Stimulated activated naive CD8-positive, alpha-beta T cell treated with anti-CD3 and anti-CD28 coated beads, Interleukin-15, amount 100 ng/mL, for 72 hours (primary cell): Measurements from ENCODE around the gene WBP11.

Experiments
- ATAC-seq: fragments of 150-1000 bp; cut with Tn5 transposase; 2 replicates; pipeline ENCODE4 v1.10.0; 2021; ENCODE audit warnings: mild to moderate bottlenecking, moderate library complexity
- DNase-seq, 2 donors: peaks; one replicate each; pipeline ENCODE4 v3.0.0; 2021 to 2022
- H3K27ac Mint-ChIP-seq, 2 donors: one replicate each; pipeline ENCODE4 v1.8.0; 2022; ENCODE audit warnings: mild to moderate bottlenecking in 2 of 2, mixed read lengths in 2 of 2, moderate library complexity in 2 of 2
- H3K27me3 Mint-ChIP-seq: one replicate; pipeline ENCODE4 v1.8.0; 2022; ENCODE audit warnings: mixed read lengths
- H3K4me1 Mint-ChIP-seq: one replicate; pipeline ENCODE4 v1.8.0; 2022; ENCODE audit warnings: mild to moderate bottlenecking, mixed read lengths
- H3K4me3 Mint-ChIP-seq, 2 donors: one replicate each; pipeline ENCODE4 v1.8.0; 2022; ENCODE audit warnings: mild to moderate bottlenecking in 2 of 2, mixed read lengths in 2 of 2, moderate library complexity in 1 of 2
- H3K9me3 Mint-ChIP-seq, 2 donors: one replicate each; pipeline ENCODE4 v1.8.0; 2022; ENCODE audit warnings: mixed read lengths in 2 of 2

The WBP11 gene

GRCh38 chr12:14834509-14834908 is 31.2 kb upstream of the WBP11 start:
- H3K4me3 Mint-ChIP-seq: no peak overlapping the region
- H3K27ac Mint-ChIP-seq: no peak overlapping the region
- ATAC-seq: no peak
- H3K9me3 Mint-ChIP-seq: no peaks in the 10 kb centered on the region
- no peak for DNase-seq
- no peaks in the 10 kb centered on the region for H3K4me1 Mint-ChIP-seq
- H3K27me3 Mint-ChIP-seq: peaks cover 25% of the 10 kb centered on the region

- Mint-ChIP-seq H3K4me1 (no peaks in the 10 kb centered on the region), H3K9me3 (no peaks in the 10 kb centered on the region), H3K27ac (no peak overlapping the region), H3K27me3 (peaks cover 19% of the 10 kb centered on the region), H3K4me3 (no peak overlapping the region)
- DNase-seq (no peak), ATAC-seq (no peak)
Observed at GRCh38 chr12:14833952-14834351, 30.7 kb upstream of the WBP11 start.

- peaks cover 17% of the 10 kb centered on the region for H3K27me3 Mint-ChIP-seq
- no peak for DNase-seq
- H3K4me3 Mint-ChIP-seq: no peak overlapping the region
- H3K27ac Mint-ChIP-seq: no peak overlapping the region
- no peaks in the 10 kb centered on the region for H3K9me3 Mint-ChIP-seq
- ATAC-seq: no peak
- no peaks in the 10 kb centered on the region for H3K4me1 Mint-ChIP-seq
Observed at GRCh38 chr12:14833336-14833735, 30.1 kb upstream of the WBP11 start.

- Mint-ChIP-seq H3K27ac (no peak overlapping the region), H3K4me3 (no peak overlapping the region), H3K27me3 (peaks cover 4% of the 10 kb centered on the region), H3K4me1 (peaks cover 11% of the 10 kb centered on the region), H3K9me3 (no peaks in the 10 kb centered on the region)
- ATAC-seq (no peak), DNase-seq (no peak)
Observed at GRCh38 chr12:14828892-14829291, 25.6 kb upstream of the WBP11 start.

GRCh38 chr12:14827043-14827442 is 23.8 kb upstream of the WBP11 start:
- no peaks in the 10 kb centered on the region for H3K27me3 Mint-ChIP-seq
- H3K27ac Mint-ChIP-seq: no peak overlapping the region
- H3K4me1 Mint-ChIP-seq: peaks cover 11% of the 10 kb centered on the region
- DNase-seq: no peak
- H3K4me3 Mint-ChIP-seq: no peak overlapping the region
- ATAC-seq: no peak
- H3K9me3 Mint-ChIP-seq: no peaks in the 10 kb centered on the region

GRCh38 chr12:14826491-14826890 is 23.2 kb upstream of the WBP11 start:
- Mint-ChIP-seq H3K4me1 (peaks cover 11% of the 10 kb centered on the region), H3K27me3 (no peaks in the 10 kb centered on the region), H3K27ac (no peak overlapping the region), H3K4me3 (no peak overlapping the region), H3K9me3 (no peaks in the 10 kb centered on the region)
- no peak for ATAC-seq
- DNase-seq: no peak

- Mint-ChIP-seq H3K9me3 (no peaks in the 10 kb centered on the region), H3K4me3 (peak overlapping the region in 1 of 2 donors; percentile 19), H3K27me3 (no peaks in the 10 kb centered on the region), H3K4me1 (peaks cover 11% of the 10 kb centered on the region), H3K27ac (no peak overlapping the region)
- ATAC-seq: no peak
- no peak for DNase-seq
Observed at GRCh38 chr12:14825256-14825655, 22.0 kb upstream of the WBP11 start.

- no peaks in the 10 kb centered on the region for H3K27me3 Mint-ChIP-seq
- H3K4me1 Mint-ChIP-seq: peaks cover 11% of the 10 kb centered on the region
- H3K4me3 Mint-ChIP-seq: peak overlapping the region in 1 of 2 donors; percentile 12
- H3K9me3 Mint-ChIP-seq: no peaks in the 10 kb centered on the region
- peak; percentile 78 for ATAC-seq
- no peak for DNase-seq
- no peak overlapping the region for H3K27ac Mint-ChIP-seq
Observed at GRCh38 chr12:14824012-14824634, 20.8 kb upstream of the WBP11 start.

GRCh38 chr12:14814014-14814413 is 10.7 kb upstream of the WBP11 start, which contains the start of gene SMCO3:
Gene SMCO3, minus strand, starts transcription at chr12:14814182. Its CDS starts 7,502 bp downstream, at chr12:14806680.
- Mint-ChIP-seq H3K27me3 (peaks cover 10% of the 10 kb centered on the region), H3K4me1 (peaks cover 17% of the 10 kb centered on the region), H3K4me3 (no peak within 1 kb of the TSS), H3K9me3 (peaks cover 0 to 9% of the 10 kb centered on the region in 2 donors), H3K27ac (peak within 1 kb of the TSS in 1 of 2 donors; percentile 64)
- DNase-seq (no peak), ATAC-seq (no peak)

GRCh38 chr12:14811486-14811885 is 8.2 kb upstream of the WBP11 start:
- ATAC-seq: no peak
- no peaks in the 10 kb centered on the region for H3K27me3 Mint-ChIP-seq
- DNase-seq: no peak
- H3K9me3 Mint-ChIP-seq: no peaks in the 10 kb centered on the region
- peaks cover 17% of the 10 kb centered on the region for H3K4me1 Mint-ChIP-seq
- peak overlapping the region in 1 of 2 donors; percentile 27 for H3K4me3 Mint-ChIP-seq
- no peak overlapping the region for H3K27ac Mint-ChIP-seq

GRCh38 chr12:14810953-14811483 is 7.7 kb upstream of the WBP11 start:
- Mint-ChIP-seq H3K4me3 (peak overlapping the region in 1 of 2 donors; percentile 27), H3K27ac (no peak overlapping the region)
- no peak for ATAC-seq

GRCh38 chr12:14810167-14810952 is 7.1 kb upstream of the WBP11 start:
- H3K27me3 Mint-ChIP-seq: no peaks in the 10 kb centered on the region
- DNase-seq: no peak
- H3K4me1 Mint-ChIP-seq: peaks cover 22% of the 10 kb centered on the region
- H3K4me3 Mint-ChIP-seq: no peak overlapping the region
- no peak overlapping the region for H3K27ac Mint-ChIP-seq
- no peaks in the 10 kb centered on the region for H3K9me3 Mint-ChIP-seq
- ATAC-seq: no peak

More at GRCh38 chr12:14810953-14811483, 7.7 kb upstream of the WBP11 start:
- Mint-ChIP-seq H3K4me1 (peaks cover 17% of the 10 kb centered on the region), H3K9me3 (no peaks in the 10 kb centered on the region), H3K27me3 (no peaks in the 10 kb centered on the region)
- no peak for DNase-seq

GRCh38 chr12:14803830-14804160 is 517 bp upstream of the WBP11 start:
- Mint-ChIP-seq H3K4me3 (no peak overlapping the region), H3K27ac (no peak overlapping the region), H3K4me1 (peaks cover 26% of the 10 kb centered on the region), H3K9me3 (no peaks in the 10 kb centered on the region), H3K27me3 (no peaks in the 10 kb centered on the region)
- ATAC-seq (peak; percentile 6), DNase-seq (no peak)

GRCh38 chr12:14802721-14803010 is 612 bp downstream of the WBP11 start:
- no peak for DNase-seq
- Mint-ChIP-seq H3K4me3 (no peak overlapping the region), H3K9me3 (no peaks in the 10 kb centered on the region), H3K4me1 (peaks cover 26% of the 10 kb centered on the region), H3K27me3 (no peaks in the 10 kb centered on the region), H3K27ac (no peak overlapping the region)
- no peak for ATAC-seq

- Mint-ChIP-seq H3K9me3 (no peaks in the 10 kb centered on the region), H3K4me3 (no peak overlapping the region), H3K27me3 (no peaks in the 10 kb centered on the region), H3K27ac (no peak overlapping the region), H3K4me1 (peaks cover 30% of the 10 kb centered on the region)
- ATAC-seq: no peak
- DNase-seq: no peak
Observed at GRCh38 chr12:14802247-14802646, 1.0 kb downstream of the WBP11 start.

GRCh38 chr12:14795028-14795448 is 8.2 kb downstream of the WBP11 start:
- no peaks in the 10 kb centered on the region for H3K9me3 Mint-ChIP-seq
- H3K27ac Mint-ChIP-seq: peak overlapping the region in 1 of 2 donors; percentile 12
- H3K4me3 Mint-ChIP-seq: no peak overlapping the region
- DNase-seq (no peak), ATAC-seq (no peak)
- H3K4me1 Mint-ChIP-seq: peaks cover 6% of the 10 kb centered on the region
- H3K27me3 Mint-ChIP-seq: no peaks in the 10 kb centered on the region
